Measurements from ENCODE around the gene LRSAM1. TPM values are rescaled to one million over a fixed set of nuclear protein-coding genes. Genes with fewer than 3 reads are reported as not detected.

LRSAM1 gene
- total RNA-seq, 2 experiments from 2014 or later, result 20.8 to 32.2 TPM

GRCh38 chr9:127451858-127452656 is 747 bp downstream of the LRSAM1 start:
- no TSS peak for BruUV-seq (replicated peaks)
- Histone ChIP-seq H4K20me1 (ENCODE audit: insufficient read depth, low read length) (peaks cover 36% of the 10 kb centered on the region), H2AFZ (ENCODE audit: low read length) (peak overlapping the region; percentile 64; the same call in 1 of the 2 replicates), H3K4me2 (ENCODE audit: low read length) (peak overlapping the region; percentile 66), H3K4me3 (ENCODE audit: low read depth, low read length, poor library complexity, severe bottlenecking) (peak overlapping the region; percentile 99), H3K27ac (ENCODE audit: low read depth, low read length, poor library complexity, severe bottlenecking) (peak overlapping the region; percentile 52), H3K4me1 (ENCODE audit: insufficient read depth, low read length, poor library complexity, severe bottlenecking) (peaks cover 39% of the 10 kb centered on the region), H3K36me3 (ENCODE audit: insufficient read depth, low read length) (peaks cover 54% of the 10 kb centered on the region), H3K9me3 (ENCODE audit: low read length) (no peaks in the 10 kb centered on the region), H3K79me2 (ENCODE audit: insufficient read depth, low read depth, low read length) (peaks cover 42% of the 10 kb centered on the region), H3K9me2 (ENCODE audit: insufficient read depth, low read length) (no peaks in the 10 kb centered on the region)
- CTCF ChIA-PET (ENCODE audit: unreplicated experiment), result no interaction called here
- DNase-seq (ENCODE audit: low spot score), result peak; percentile 75
- TF ChIP-seq EZH2phosphoT487 (IDR thresholded peaks at IDR 0.05; ENCODE audit: borderline replicate concordance, low read depth, low read length) (no peak), CTCF (conservative IDR thresholded peaks at IDR 0.05; ENCODE audit: low read length) (no peak; the same call in 1 of the 2 replicates)
- intact Hi-C loops (cut with micrococcal nuclease; ENCODE audit: unreplicated experiment), result loop anchor here (1.0 kb wide), 1 partner anchor 28 kb away; the partner anchor contains the start of gene ZNF79
- POLR2A ChIA-PET, result interaction anchor here (0.6 to 3.1 kb wide), 4 partner anchors 55 to 326 kb away, joined by 3 to 9 read pairs (median 4); partner anchors contain the start of genes SH2D3C and SLC2A8

DNA sequence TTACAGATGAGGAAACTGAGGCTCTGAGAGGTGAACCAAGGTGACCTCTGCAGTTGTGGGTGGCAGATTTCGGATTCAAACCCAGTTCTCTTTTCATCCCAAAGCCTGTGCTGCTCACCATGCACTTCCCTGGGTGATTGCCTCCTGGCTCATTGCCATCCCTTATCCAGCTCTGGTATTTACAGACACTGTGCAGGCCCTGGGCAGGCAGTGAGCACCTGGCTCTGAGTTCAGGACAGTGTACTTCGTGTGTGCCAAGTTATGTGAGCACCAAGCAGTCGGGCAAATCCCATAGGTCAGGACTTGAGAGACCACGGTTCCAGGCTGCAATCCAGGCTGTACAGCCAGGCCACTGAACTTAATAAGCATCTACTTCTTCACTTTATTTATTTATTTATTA is 1.4 kb downstream of the LRSAM1 start:
- intact Hi-C loops (cut with micrococcal nuclease; ENCODE audit: unreplicated experiment), result no loop called here
- peak overlapping the region; percentile 64; the same call in 1 of the 2 replicates for H2AFZ ChIP-seq (ENCODE audit: low read length)
- peaks cover 54% of the 10 kb centered on the region for H3K36me3 ChIP-seq (ENCODE audit: insufficient read depth, low read length)
- no peak for DNase-seq (ENCODE audit: low spot score)
- CTCF ChIA-PET (ENCODE audit: unreplicated experiment), result no interaction called here
- POLR2A ChIA-PET, result interaction anchor here (1.0 kb wide), 1 partner anchor 326 kb away, joined by 4 read pairs; the partner anchor contains the start of gene SH2D3C
- no TSS peak for BruUV-seq (replicated peaks)
- H3K9me3 ChIP-seq (ENCODE audit: low read length), result no peaks in the 10 kb centered on the region
- peak overlapping the region; percentile 99 for H3K4me3 ChIP-seq (ENCODE audit: low read depth, low read length, poor library complexity, severe bottlenecking)
- H3K4me2 ChIP-seq (ENCODE audit: low read length), result peak overlapping the region; percentile 66
- no peak for TF ChIP-seq CTCF (conservative IDR thresholded peaks at IDR 0.05; ENCODE audit: low read length)
- no peak for TF ChIP-seq EZH2phosphoT487 (IDR thresholded peaks at IDR 0.05; ENCODE audit: borderline replicate concordance, low read depth, low read length)
- H3K79me2 ChIP-seq (ENCODE audit: insufficient read depth, low read depth, low read length), result peaks cover 39% of the 10 kb centered on the region
- peaks cover 33% of the 10 kb centered on the region for H4K20me1 ChIP-seq (ENCODE audit: insufficient read depth, low read length)
- H3K27ac ChIP-seq (ENCODE audit: low read depth, low read length, poor library complexity, severe bottlenecking), result peak overlapping the region; percentile 52
- H3K4me1 ChIP-seq (ENCODE audit: insufficient read depth, low read length, poor library complexity, severe bottlenecking), result peaks cover 39% of the 10 kb centered on the region
- H3K9me2 ChIP-seq (ENCODE audit: insufficient read depth, low read length), result no peaks in the 10 kb centered on the region
